HepG2 (cell line): ENCODE measurements around the gene CBLC. TPM values are rescaled to one million over a fixed set of nuclear protein-coding genes. Genes with fewer than 3 reads are reported as not detected.

ENCODE experiments used
- CEBPG ChIP-seq: IDR thresholded peaks from 2 replicates; pipeline ENCODE4 v1.6.1; 2016
- HNF1A ChIP-seq, 2 experiments: sonication (generic) in 1 of 2; formaldehyde crosslinking in 1 of 2; IDR thresholded peaks; 2 replicates each; pipeline versions ENCODE4 v1.4.0 to v1.6.1; 2016 to 2020; ENCODE audit warnings: borderline replicate concordance in 1 of 2, low read depth in 1 of 2, mild to moderate bottlenecking in 1 of 2, missing genetic modification reagents in 1 of 2
- KDM3A ChIP-seq: IDR thresholded peaks from 2 replicates; pipeline ENCODE4 v1.6.1; 2018; ENCODE audit warnings: low read depth, missing compliant biosample characterization
- KLF6 ChIP-seq: IDR thresholded peaks from 2 replicates; pipeline ENCODE4 v1.8.0; 2016; ENCODE audit warnings: missing biosample characterization, missing genetic modification reagents
- MAF1 ChIP-seq: sonication (generic); formaldehyde crosslinking; IDR thresholded peaks from 2 replicates; pipeline ENCODE4 v1.5.0; 2020; ENCODE audit warnings: missing genetic modification reagents, borderline replicate concordance
- NCOA2 ChIP-seq: sonication (generic); formaldehyde crosslinking; IDR thresholded peaks from 2 replicates; pipeline ENCODE4 v1.8.0; 2022; ENCODE audit warnings: inconsistent platforms
- RARA ChIP-seq: IDR thresholded peaks from 2 replicates; pipeline ENCODE4 v1.6.1; 2016; ENCODE audit warnings: missing genetic modification reagents, missing compliant biosample characterization
- SNAPC4 ChIP-seq: sonication (generic); formaldehyde crosslinking; IDR thresholded peaks from 2 replicates; pipeline ENCODE4 v1.4.0; 2020; ENCODE audit warnings: mild to moderate bottlenecking, missing genetic modification reagents
- STAT5B ChIP-seq: sonication (generic); formaldehyde crosslinking; IDR thresholded peaks from 2 replicates; pipeline ENCODE4 v1.4.0; 2020; ENCODE audit warnings: missing genetic modification reagents
- THRA ChIP-seq: sonication (generic); formaldehyde crosslinking; IDR thresholded peaks from 2 replicates; pipeline ENCODE4 v1.4.0; 2020; ENCODE audit warnings: missing genetic modification reagents, borderline replicate concordance
- ZBTB10 ChIP-seq: sonication (generic); formaldehyde crosslinking; IDR thresholded peaks from 2 replicates; pipeline ENCODE4 v1.4.0; 2020; ENCODE audit warnings: missing genetic modification reagents, borderline replicate concordance
- ZBTB7B ChIP-seq: sonication (generic); formaldehyde crosslinking; IDR thresholded peaks from 2 replicates; pipeline ENCODE4 v1.4.0; 2020; ENCODE audit warnings: missing genetic modification reagents
- ZKSCAN8 ChIP-seq: IDR thresholded peaks from 2 replicates; pipeline ENCODE4 v1.6.1; 2016; ENCODE audit warnings: borderline replicate concordance, missing genetic modification reagents, missing compliant biosample characterization
- ZNF124 ChIP-seq: sonication (generic); formaldehyde crosslinking; IDR thresholded peaks from 2 replicates; pipeline ENCODE4 v1.4.0; 2020; ENCODE audit warnings: missing genetic modification reagents
- ZNF180 ChIP-seq: sonication (generic); formaldehyde crosslinking; IDR thresholded peaks from 2 replicates; pipeline ENCODE4 v1.4.0; 2020; ENCODE audit warnings: low read depth, missing genetic modification reagents, borderline replicate concordance
- ZNF672 ChIP-seq: sonication (generic); formaldehyde crosslinking; IDR thresholded peaks from 2 replicates; pipeline ENCODE4 v1.8.1; 2022; ENCODE audit warnings: missing genetic modification reagents
- polyA plus RNA-seq, 8 experiments: library from polyadenylated mRNA; depleted of rRNA in 3 of 8; stranded (reverse) in 7 of 8; unstranded in 1 of 8; fragments of >200 nt; fragmentation: Illumina TruSeq in 4 of 8; extraction: Trizol in 4 of 8; gene quantifications; 2 replicates each; pipeline versions ENCODE4 v1.2.1 to v1.2.3, GENCODE V29; 2011 to 2016; ENCODE audit warnings: low read depth in 4 of 8, missing spikeins in 1 of 8, mixed read lengths in 1 of 8; ENCODE audit not compliant: insufficient read depth in 1 of 8
- total RNA-seq, 5 experiments: library from RNA; depleted of rRNA; stranded (reverse); fragments of >200 nt; fragmentation: Illumina TruSeq; extraction: Trizol; gene quantifications; 2 replicates each; pipeline ENCODE4 v1.2.3, GENCODE V29; 2016; ENCODE audit warnings: low read depth in 1 of 5

Gene CBLC
- total and polyA plus RNA-seq, 2 of the 13 experiments (the other 11 are each of a cell fraction or from before 2014, with no cell fraction given): 1.8 to 2.6 TPM

GRCh38 chr19:44796701-44797115 lies 19.0 kb downstream of the CBLC start (continued):
- peak; percentile 72; the same call in 1 of the 2 replicates for TF ChIP-seq ZKSCAN8 (CRISPR knock-in tag)
- TF ChIP-seq RARA (CRISPR knock-in tag): peak; percentile 65
- TF ChIP-seq CEBPG (CRISPR knock-in tag): peak; percentile 29; the same call in 1 of the 2 replicates
- no peak for TF ChIP-seq KLF6 (CRISPR knock-in tag)
- no peak for TF ChIP-seq ZNF180 (CRISPR knock-in tag)
- TF ChIP-seq HNF1A (IDR thresholded peaks at IDR 0.05; ENCODE audit: low read depth): peak; percentile 48; the same call in 1 of the 2 replicates
- TF ChIP-seq HNF1A (CRISPR knock-in tag; IDR thresholded peaks at IDR 0.05; ENCODE audit: borderline replicate concordance): peak; percentile 60; the same call in 1 of the 2 replicates
- peak; percentile 68; the same call in 1 of the 2 replicates for TF ChIP-seq ZNF124 (CRISPR knock-in tag)
- peak; percentile 85; the same call in 1 of the 2 replicates for TF ChIP-seq ZBTB10 (CRISPR knock-in tag)
- TF ChIP-seq THRA: peak; percentile 66; the same call in 1 of the 2 replicates
- TF ChIP-seq KDM3A (CRISPR knock-in tag): peak; percentile 68; the same call in 1 of the 2 replicates
- TF ChIP-seq MAF1 (CRISPR knock-in tag): no peak
- TF ChIP-seq STAT5B: 0 out of 2 replicates have a peak, but pooled peaks have one; percentile 33
- TF ChIP-seq SNAPC4 (CRISPR knock-in tag): 0 out of 2 replicates have a peak, but pooled peaks have one; percentile 37
- peak; percentile 86 for TF ChIP-seq NCOA2 (CRISPR knock-in tag)
- no peak for TF ChIP-seq ZNF672
- TF ChIP-seq ZBTB7B (CRISPR knock-in tag): peak; percentile 86; the same call in 1 of the 2 replicates
